Activated T-helper 2 cell treated with anti-CD3 and anti-CD28 coated beads, Interferon-gamma antibody, Interleukin-2, Interleukin-4, amounts not matched to agents 10 μg/mL and 5 μg/mL and 100 μg/mL, durations not matched to agents 14 hours and 24 hours and 36 hours (primary cell): ENCODE measurements around the gene PSMD2. TPM values are rescaled to one million over a fixed set of nuclear protein-coding genes. Genes with fewer than 3 reads are reported as not detected.

Source experiments
- DNase-seq: peaks from one replicate; pipeline ENCODE4 v3.0.0; 2021; ENCODE audit warnings: low spot score
- H3K27ac Mint-ChIP-seq: one replicate; pipeline ENCODE4 v1.8.0; 2021; ENCODE audit warnings: mixed read lengths
- H3K27me3 Mint-ChIP-seq: one replicate; pipeline ENCODE4 v1.8.0; 2021; ENCODE audit warnings: low read depth, mixed read lengths
- H3K36me3 Mint-ChIP-seq: one replicate; pipeline ENCODE4 v1.8.0; 2021; ENCODE audit warnings: low read depth, mixed read lengths
- H3K4me1 Mint-ChIP-seq: one replicate; pipeline ENCODE4 v1.8.0; 2021; ENCODE audit warnings: low read depth, mixed read lengths
- H3K4me3 Mint-ChIP-seq: one replicate; pipeline ENCODE4 v1.8.0; 2021; ENCODE audit warnings: low read depth, mild to moderate bottlenecking, moderate library complexity, mixed read lengths
- H3K9me3 Mint-ChIP-seq: one replicate; pipeline ENCODE4 v1.8.0; 2021; ENCODE audit warnings: mixed read lengths
- intact Hi-C: fragments of 100-400 bp; cut with micrococcal nuclease; formaldehyde crosslinking; loops from one replicate; pipeline ENCODE4 v1.15.1; 2023
- total RNA-seq: library from RNA; stranded (reverse); gene quantifications from 2 replicates; pipeline ENCODE4 v1.2.3, GENCODE V29; 2022

The PSMD2 gene
- total RNA-seq, 1 donor from 2014 or later: 275 TPM

DNA sequence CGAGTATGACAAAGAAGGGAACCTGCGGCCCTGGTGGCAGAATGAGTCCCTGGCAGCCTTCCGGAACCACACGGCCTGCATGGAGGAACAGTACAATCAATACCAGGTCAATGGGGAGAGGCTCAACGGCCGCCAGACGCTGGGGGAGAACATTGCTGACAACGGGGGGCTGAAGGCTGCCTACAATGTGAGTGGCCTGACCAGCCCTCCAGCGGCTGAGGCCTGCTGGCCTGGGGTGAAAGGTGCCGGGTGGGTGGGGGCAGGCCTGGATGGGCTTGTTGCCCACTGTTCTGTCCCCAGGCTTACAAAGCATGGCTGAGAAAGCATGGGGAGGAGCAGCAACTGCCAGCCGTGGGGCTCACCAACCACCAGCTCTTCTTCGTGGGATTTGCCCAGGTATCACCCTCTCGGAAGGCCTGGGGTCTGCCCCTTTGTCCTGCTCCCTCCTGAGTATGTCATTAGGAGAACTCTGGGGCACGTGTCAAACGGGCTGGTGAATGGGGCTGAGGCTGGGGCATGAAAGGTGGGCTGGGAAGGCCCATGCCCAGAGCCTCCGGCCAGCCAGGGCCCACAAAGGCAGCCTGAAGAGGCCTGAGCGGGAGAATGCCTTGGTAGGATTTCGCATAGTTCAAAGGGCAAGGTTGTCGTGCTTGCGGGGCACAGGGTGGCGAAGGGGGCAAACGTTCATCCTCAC, 7.8 kb upstream of the PSMD2 start:
- intact Hi-C loops: no loop called here
- DNase-seq: no peak
- H3K9me3 Mint-ChIP-seq: no peaks in the 10 kb centered on the region
- no peak overlapping the region for H3K27ac Mint-ChIP-seq
- peaks cover 6% of the 10 kb centered on the region for H3K27me3 Mint-ChIP-seq
- no peak overlapping the region for H3K4me3 Mint-ChIP-seq
- H3K36me3 Mint-ChIP-seq: no peaks in the 10 kb centered on the region
- no peaks in the 10 kb centered on the region for H3K4me1 Mint-ChIP-seq

GRCh38 chr3:184291738-184292445, 7.1 kb upstream of the PSMD2 start:
- intact Hi-C loops: no loop called here
- Mint-ChIP-seq H3K27me3 (peaks cover 5% of the 10 kb centered on the region), H3K36me3 (no peaks in the 10 kb centered on the region), H3K4me3 (no peak overlapping the region), H3K9me3 (no peaks in the 10 kb centered on the region), H3K27ac (no peak overlapping the region), H3K4me1 (no peaks in the 10 kb centered on the region)
- DNase-seq: no peak

- Mint-ChIP-seq H3K27me3 (peaks cover 2% of the 10 kb centered on the region), H3K9me3 (no peaks in the 10 kb centered on the region), H3K4me1 (peaks cover 13% of the 10 kb centered on the region), H3K36me3 (peaks cover 13% of the 10 kb centered on the region), H3K27ac (no peak overlapping the region), H3K4me3 (no peak overlapping the region)
- no peak for DNase-seq
- intact Hi-C loops: no loop called here
Observed at GRCh38 chr3:184295771-184296170, 3.3 kb upstream of the PSMD2 start.

- Mint-ChIP-seq H3K4me3 (no peak overlapping the region), H3K9me3 (no peaks in the 10 kb centered on the region), H3K4me1 (peaks cover 16% of the 10 kb centered on the region), H3K36me3 (peaks cover 18% of the 10 kb centered on the region), H3K27ac (no peak overlapping the region), H3K27me3 (peaks cover 2% of the 10 kb centered on the region)
- intact Hi-C loops: no loop called here
- no peak for DNase-seq
Observed at GRCh38 chr3:184296616-184297015, 2.4 kb upstream of the PSMD2 start.

DNA sequence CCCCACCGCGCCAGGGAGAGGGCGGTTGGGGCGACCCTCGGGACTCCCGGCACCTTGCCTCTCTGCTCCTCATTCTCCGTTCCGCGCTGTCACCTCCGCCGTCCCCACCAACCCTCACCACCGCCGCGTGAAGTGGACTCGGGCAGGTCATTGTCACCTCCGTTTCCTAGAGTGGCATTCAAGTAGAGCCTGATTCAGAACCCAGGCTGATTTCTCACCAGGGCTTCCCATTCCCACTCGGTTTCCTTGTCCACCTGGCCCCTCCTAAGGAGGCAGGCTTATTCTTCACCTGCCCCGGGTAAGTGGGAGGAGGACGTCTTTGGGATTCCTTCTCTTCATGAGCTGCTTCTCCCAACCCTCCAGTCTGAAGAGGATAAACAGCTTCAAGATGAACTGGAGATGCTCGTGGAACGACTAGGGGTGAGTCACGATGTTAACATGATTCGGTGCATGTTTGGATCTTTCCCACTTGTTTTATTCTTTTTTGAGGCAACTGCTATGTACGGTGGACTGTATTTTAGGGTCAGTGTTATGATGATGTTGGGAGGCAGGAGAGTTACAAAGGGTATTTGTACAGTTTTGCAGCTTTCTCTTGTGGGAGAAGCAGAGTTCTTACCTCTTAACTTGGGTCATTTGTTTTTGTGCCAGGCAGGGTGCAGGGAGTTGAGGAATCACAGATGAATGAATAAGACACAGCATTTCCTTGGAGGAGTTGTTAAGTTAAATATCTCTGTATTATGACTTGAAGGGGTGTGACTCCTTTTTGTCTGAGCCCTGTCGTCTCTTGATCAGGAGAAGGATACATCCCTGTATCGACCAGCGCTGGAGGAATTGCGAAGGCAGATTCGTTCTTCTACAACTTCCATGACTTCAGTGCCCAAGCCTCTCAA, 692 bp downstream of the PSMD2 start:
- H3K36me3 Mint-ChIP-seq: peaks cover 47% of the 10 kb centered on the region
- H3K9me3 Mint-ChIP-seq: no peaks in the 10 kb centered on the region
- H3K4me1 Mint-ChIP-seq: peaks cover 17% of the 10 kb centered on the region
- intact Hi-C loops: loop anchor here (1.0 to 2.0 kb wide), 6 partner anchors 15 to 144 kb away; partner anchors contain the start of genes ABCF3, AP2M1, DVL3 and EEF1AKMT4
- peak overlapping the region; percentile 92 for H3K4me3 Mint-ChIP-seq
- peak overlapping the region; percentile 48 for H3K27ac Mint-ChIP-seq
- no peak for DNase-seq
- H3K27me3 Mint-ChIP-seq: peaks cover 2% of the 10 kb centered on the region

DNA sequence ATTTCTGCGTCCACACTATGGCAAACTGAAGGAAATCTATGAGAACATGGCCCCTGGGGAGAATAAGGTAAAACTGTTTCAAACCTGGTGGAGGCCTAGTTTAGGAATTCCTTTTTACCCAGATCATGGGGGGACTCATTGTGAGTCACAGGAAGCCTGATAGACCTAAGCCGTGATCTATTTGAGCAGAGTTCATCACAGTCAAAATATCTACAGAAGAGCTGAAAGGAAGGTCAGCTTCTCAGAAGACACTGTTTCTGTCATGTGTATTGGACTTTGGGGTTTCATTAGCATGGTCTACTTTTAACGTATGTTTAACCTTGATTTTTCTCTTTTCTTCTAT, 1.3 kb downstream of the PSMD2 start:
- peaks cover 17% of the 10 kb centered on the region for H3K4me1 Mint-ChIP-seq
- H3K4me3 Mint-ChIP-seq: peak overlapping the region; percentile 92
- no peak for DNase-seq
- H3K27ac Mint-ChIP-seq: no peak overlapping the region
- intact Hi-C loops: no loop called here
- no peaks in the 10 kb centered on the region for H3K9me3 Mint-ChIP-seq
- H3K36me3 Mint-ChIP-seq: peaks cover 52% of the 10 kb centered on the region
- peaks cover 2% of the 10 kb centered on the region for H3K27me3 Mint-ChIP-seq

DNA sequence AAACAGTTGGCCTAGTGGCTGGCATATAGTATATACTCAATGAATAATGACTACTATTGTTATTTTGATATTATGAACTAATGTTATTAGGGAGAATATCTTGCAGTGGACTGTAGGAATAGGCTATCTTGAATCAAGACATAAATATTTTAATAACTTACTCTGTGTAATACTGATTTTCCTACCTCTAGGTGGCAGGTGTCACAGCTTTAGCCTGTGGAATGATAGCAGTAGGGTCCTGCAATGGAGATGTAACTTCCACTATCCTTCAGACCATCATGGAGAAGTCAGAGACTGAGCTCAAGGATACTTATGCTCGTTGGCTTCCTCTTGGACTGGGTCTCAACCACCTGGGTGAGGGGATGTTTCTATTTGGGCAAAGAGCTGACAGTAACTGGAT, 6.5 kb downstream of the PSMD2 start:
- intact Hi-C loops: no loop called here
- H3K36me3 Mint-ChIP-seq: peaks cover 82% of the 10 kb centered on the region
- no peak overlapping the region for H3K4me3 Mint-ChIP-seq
- no peak overlapping the region for H3K27ac Mint-ChIP-seq
- no peaks in the 10 kb centered on the region for H3K27me3 Mint-ChIP-seq
- H3K4me1 Mint-ChIP-seq: peaks cover 6% of the 10 kb centered on the region
- no peak for DNase-seq
- H3K9me3 Mint-ChIP-seq: no peaks in the 10 kb centered on the region

GRCh38 chr3:184306341-184306972, 7.4 kb downstream of the PSMD2 start:
- intact Hi-C loops: no loop called here

GRCh38 chr3:184307915-184308314, 8.9 kb downstream of the PSMD2 start:
- DNase-seq: no peak
- no peaks in the 10 kb centered on the region for H3K4me1 Mint-ChIP-seq
- H3K4me3 Mint-ChIP-seq: no peak overlapping the region
- no peaks in the 10 kb centered on the region for H3K27me3 Mint-ChIP-seq
- H3K9me3 Mint-ChIP-seq: no peaks in the 10 kb centered on the region
- intact Hi-C loops: no loop called here
- peaks cover 62% of the 10 kb centered on the region for H3K36me3 Mint-ChIP-seq
- no peak overlapping the region for H3K27ac Mint-ChIP-seq

More at GRCh38 chr3:184306341-184306972, 7.4 kb downstream of the PSMD2 start:
- DNase-seq: no peak
- no peak overlapping the region for H3K4me3 Mint-ChIP-seq
- no peak overlapping the region for H3K27ac Mint-ChIP-seq
- H3K9me3 Mint-ChIP-seq: no peaks in the 10 kb centered on the region
- peaks cover 2% of the 10 kb centered on the region for H3K4me1 Mint-ChIP-seq
- H3K27me3 Mint-ChIP-seq: no peaks in the 10 kb centered on the region
- H3K36me3 Mint-ChIP-seq: peaks cover 76% of the 10 kb centered on the region

DNA sequence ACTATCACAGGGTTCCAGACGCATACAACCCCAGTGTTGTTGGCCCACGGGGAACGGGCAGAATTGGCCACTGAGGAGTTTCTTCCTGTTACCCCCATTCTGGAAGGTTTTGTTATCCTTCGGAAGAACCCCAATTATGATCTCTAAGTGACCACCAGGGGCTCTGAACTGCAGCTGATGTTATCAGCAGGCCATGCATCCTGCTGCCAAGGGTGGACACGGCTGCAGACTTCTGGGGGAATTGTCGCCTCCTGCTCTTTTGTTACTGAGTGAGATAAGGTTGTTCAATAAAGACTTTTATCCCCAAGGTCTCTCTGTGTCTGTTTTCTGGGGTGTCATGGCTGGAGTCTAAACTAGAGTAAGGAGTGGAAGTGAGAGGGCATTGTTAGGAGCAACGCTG, 9.7 kb downstream of the PSMD2 start:
- no peaks in the 10 kb centered on the region for H3K27me3 Mint-ChIP-seq
- H3K4me1 Mint-ChIP-seq: no peaks in the 10 kb centered on the region
- H3K4me3 Mint-ChIP-seq: no peak overlapping the region
- H3K27ac Mint-ChIP-seq: no peak overlapping the region
- peaks cover 54% of the 10 kb centered on the region for H3K36me3 Mint-ChIP-seq
- no peaks in the 10 kb centered on the region for H3K9me3 Mint-ChIP-seq
- no peak for DNase-seq
- intact Hi-C loops: no loop called here

- no peaks in the 10 kb centered on the region for H3K27me3 Mint-ChIP-seq
- no peak for DNase-seq
- H3K9me3 Mint-ChIP-seq: no peaks in the 10 kb centered on the region
- peak overlapping the region; percentile 17 for H3K27ac Mint-ChIP-seq
- H3K4me1 Mint-ChIP-seq: peaks cover 6% of the 10 kb centered on the region
- intact Hi-C loops: no loop called here
- no peak overlapping the region for H3K4me3 Mint-ChIP-seq
- peaks cover 43% of the 10 kb centered on the region for H3K36me3 Mint-ChIP-seq
Observed at GRCh38 chr3:184311633-184312032, 12.6 kb downstream of the PSMD2 start.

DNA sequence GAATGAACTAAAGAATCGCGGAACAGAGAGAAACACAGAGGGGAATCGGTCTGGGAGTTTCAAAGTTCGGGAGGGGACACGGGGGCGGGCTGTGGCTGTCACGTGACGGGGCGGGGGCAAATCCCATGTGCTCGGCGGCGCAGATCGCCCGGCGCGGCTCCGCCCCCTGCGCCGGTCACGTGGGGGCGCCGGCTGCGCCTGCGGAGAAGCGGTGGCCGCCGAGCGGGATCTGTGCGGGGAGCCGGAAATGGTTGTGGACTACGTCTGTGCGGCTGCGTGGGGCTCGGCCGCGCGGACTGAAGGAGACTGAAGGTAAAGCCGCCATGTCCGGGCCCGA, 15.3 kb downstream of the PSMD2 start, which contains the start of gene EIF4G1:
Gene EIF4G1 (plus strand): TSS at position 244 of the 337 bp plus-strand sequence. CDS start 1,191 bp downstream, outside the sequence.
- no peaks in the 10 kb centered on the region for H3K9me3 Mint-ChIP-seq
- H3K4me1 Mint-ChIP-seq: peaks cover 22% of the 10 kb centered on the region
- H3K36me3 Mint-ChIP-seq: peaks cover 40% of the 10 kb centered on the region
- H3K4me3 Mint-ChIP-seq: peak within 1 kb of the TSS; percentile 87
- H3K27me3 Mint-ChIP-seq: no peaks in the 10 kb centered on the region
- intact Hi-C loops: loop anchor here (1.0 to 2.0 kb wide), 4 partner anchors 15 to 65 kb away; partner anchors contain the start of genes EEF1AKMT4 and PSMD2
- DNase-seq: peak; percentile 91
- peak within 1 kb of the TSS; percentile 86 for H3K27ac Mint-ChIP-seq
